ENCODE results near the gene GAREM1.

DNA sequence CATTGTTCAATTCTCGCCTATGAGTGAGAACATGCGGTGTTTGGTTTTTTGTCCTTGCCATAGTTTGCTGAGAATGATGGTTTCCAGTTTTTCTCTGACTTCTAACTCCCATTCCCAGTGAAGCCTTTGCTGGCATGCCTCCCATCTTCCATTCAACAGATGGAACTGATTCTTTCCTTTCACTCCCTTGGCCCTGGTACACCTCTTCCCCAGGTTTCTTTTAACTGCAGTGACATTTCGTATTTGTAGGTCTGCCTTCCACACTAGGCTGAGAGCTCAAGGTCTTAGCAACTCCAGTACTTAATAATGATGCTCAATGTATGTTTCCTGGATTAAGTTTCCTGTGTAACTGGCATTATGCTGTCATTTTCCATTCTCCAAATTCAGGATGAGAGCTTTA, 48.5 kb downstream of the GAREM1 start:
- TF ChIP-seq, protein P1, sequence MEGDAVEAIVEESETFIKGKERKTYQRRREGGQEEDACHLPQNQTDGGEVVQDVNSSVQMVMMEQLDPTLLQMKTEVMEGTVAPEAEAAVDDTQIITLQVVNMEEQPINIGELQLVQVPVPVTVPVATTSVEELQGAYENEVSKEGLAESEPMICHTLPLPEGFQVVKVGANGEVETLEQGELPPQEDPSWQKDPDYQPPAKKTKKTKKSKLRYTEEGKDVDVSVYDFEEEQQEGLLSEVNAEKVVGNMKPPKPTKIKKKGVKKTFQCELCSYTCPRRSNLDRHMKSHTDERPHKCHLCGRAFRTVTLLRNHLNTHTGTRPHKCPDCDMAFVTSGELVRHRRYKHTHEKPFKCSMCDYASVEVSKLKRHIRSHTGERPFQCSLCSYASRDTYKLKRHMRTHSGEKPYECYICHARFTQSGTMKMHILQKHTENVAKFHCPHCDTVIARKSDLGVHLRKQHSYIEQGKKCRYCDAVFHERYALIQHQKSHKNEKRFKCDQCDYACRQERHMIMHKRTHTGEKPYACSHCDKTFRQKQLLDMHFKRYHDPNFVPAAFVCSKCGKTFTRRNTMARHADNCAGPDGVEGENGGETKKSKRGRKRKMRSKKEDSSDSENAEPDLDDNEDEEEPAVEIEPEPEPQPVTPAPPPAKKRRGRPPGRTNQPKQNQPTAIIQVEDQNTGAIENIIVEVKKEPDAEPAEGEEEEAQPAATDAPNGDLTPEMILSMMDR (IDR thresholded peaks at IDR 0.05): no peak
- no peak for TF ChIP-seq POLR2A (IDR thresholded peaks at IDR 0.05)
